IgD-negative memory B cell (primary cell): Measurements from ENCODE around the gene NUP160. TPM values are rescaled to one million over a fixed set of nuclear protein-coding genes. Genes with fewer than 3 reads are reported as not detected.
"Not testable (repeated sequence)": the region's sequence is repeated elsewhere in the genome, so short reads cannot be mapped to it uniquely, and the experiment has no call there.

ENCODE experiments used
- H3K27ac Mint-ChIP-seq, 3 donors: one replicate each; pipeline ENCODE4 v1.8.0; 2020 to 2022; ENCODE audit warnings: mild to moderate bottlenecking in 3 of 3, mixed read lengths in 3 of 3, moderate library complexity in 1 of 3
- H3K27me3 Mint-ChIP-seq: one replicate; pipeline ENCODE4 v1.8.0; 2021; ENCODE audit warnings: mixed read lengths
- H3K36me3 Mint-ChIP-seq: one replicate; pipeline ENCODE4 v1.8.0; 2020; ENCODE audit warnings: mild to moderate bottlenecking, mixed read lengths
- H3K4me1 Mint-ChIP-seq, 3 donors: one replicate each; pipeline ENCODE4 v1.8.0; 2020 to 2022; ENCODE audit warnings: mixed read lengths in 3 of 3, mild to moderate bottlenecking in 1 of 3
- H3K4me3 Mint-ChIP-seq, 4 donors: one replicate each; pipeline ENCODE4 v1.8.0; 2020 to 2022; ENCODE audit warnings: mild to moderate bottlenecking in 4 of 4, mixed read lengths in 4 of 4, moderate library complexity in 3 of 4
- H3K9me3 Mint-ChIP-seq, 3 donors: one replicate each; pipeline ENCODE4 v1.8.0; 2020 to 2021; ENCODE audit warnings: mixed read lengths in 3 of 3, mild to moderate bottlenecking in 1 of 3
- polyA plus RNA-seq: library from polyadenylated mRNA; unstranded; fragments of 300-500 nt; fragmentation: Illumina TruSeq; gene quantifications from one replicate; pipeline ENCODE4 v1.2.3, GENCODE V29; 2021

Gene NUP160
- polyA plus RNA-seq, 1 donor from 2014 or later: 22.6 TPM

DNA sequence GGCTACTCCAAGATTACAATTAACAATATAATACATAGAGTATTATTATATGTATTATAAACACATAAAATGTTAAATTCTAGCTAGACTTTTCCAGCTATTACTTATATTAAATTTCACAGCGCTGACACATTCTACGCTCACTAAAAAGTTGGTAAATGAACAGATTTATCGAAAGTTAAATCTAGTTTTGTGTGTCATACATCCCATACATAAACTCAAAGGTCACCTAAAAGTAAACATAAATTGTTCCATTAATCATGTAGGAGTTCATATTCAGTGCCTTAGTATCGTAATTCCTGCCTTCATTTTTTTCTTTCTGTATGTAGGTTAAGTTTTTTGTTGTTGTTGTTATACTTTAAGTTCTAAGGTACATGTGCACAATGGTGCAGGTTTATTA lies 91.9 kb downstream of the NUP160 start:
- no peak overlapping the region for H3K4me3 Mint-ChIP-seq
- no peaks in the 10 kb centered on the region for H3K9me3 Mint-ChIP-seq
- no peaks in the 10 kb centered on the region for H3K27me3 Mint-ChIP-seq
- H3K27ac Mint-ChIP-seq: no peak overlapping the region
- peaks cover 0 to 4% (median 4%) of the 10 kb centered on the region in 3 donors for H3K4me1 Mint-ChIP-seq
- peaks cover 8% of the 10 kb centered on the region for H3K36me3 Mint-ChIP-seq

GRCh38 chr11:47750725-47751124 lies 97.4 kb downstream of the NUP160 start:
- Mint-ChIP-seq H3K9me3 (peaks cover 0 to 3% (median 0%) of the 10 kb centered on the region in 3 donors), H3K27me3 (no peaks in the 10 kb centered on the region), H3K4me1 (peaks cover 0 to 2% (median 2%) of the 10 kb centered on the region in 3 donors), H3K36me3 (peaks cover 4% of the 10 kb centered on the region), H3K4me3 (no peak overlapping the region), H3K27ac (peak overlapping the region in 2 of 3 donors; percentile 28 to 39)

DNA sequence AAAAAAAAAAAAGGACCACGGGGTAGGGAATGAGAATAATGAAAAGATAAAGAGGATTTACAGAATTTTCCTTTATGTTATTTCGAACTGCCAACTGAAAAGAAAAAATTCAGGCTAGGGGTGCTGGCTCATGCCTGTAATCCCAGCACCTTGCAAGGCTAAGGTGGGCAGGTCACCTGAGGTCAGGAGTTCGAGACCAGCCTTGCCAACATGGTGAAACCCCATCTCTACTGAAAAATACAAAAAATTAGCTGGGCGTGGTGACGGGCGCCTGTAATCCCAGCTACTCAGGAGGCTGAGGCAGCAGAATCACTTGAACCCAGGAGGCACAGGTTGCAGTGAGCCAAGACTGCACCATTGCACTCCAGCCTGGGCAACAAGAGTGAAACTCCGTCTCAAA lies 105.7 kb downstream of the NUP160 start:
- not testable (repeated sequence) for H3K4me3 Mint-ChIP-seq, H3K27me3 Mint-ChIP-seq, H3K4me1 Mint-ChIP-seq, H3K27ac Mint-ChIP-seq, H3K9me3 Mint-ChIP-seq
- H3K36me3 Mint-ChIP-seq: peaks cover 11% of the 10 kb centered on the region

GRCh38 chr11:47737817-47738216 lies 110.3 kb downstream of the NUP160 start:
- not testable (repeated sequence) for H3K4me3 Mint-ChIP-seq, H3K36me3 Mint-ChIP-seq, H3K4me1 Mint-ChIP-seq, H3K27me3 Mint-ChIP-seq, H3K9me3 Mint-ChIP-seq
- H3K27ac Mint-ChIP-seq: peak overlapping the region in 1 of 3 donors; percentile 39

DNA sequence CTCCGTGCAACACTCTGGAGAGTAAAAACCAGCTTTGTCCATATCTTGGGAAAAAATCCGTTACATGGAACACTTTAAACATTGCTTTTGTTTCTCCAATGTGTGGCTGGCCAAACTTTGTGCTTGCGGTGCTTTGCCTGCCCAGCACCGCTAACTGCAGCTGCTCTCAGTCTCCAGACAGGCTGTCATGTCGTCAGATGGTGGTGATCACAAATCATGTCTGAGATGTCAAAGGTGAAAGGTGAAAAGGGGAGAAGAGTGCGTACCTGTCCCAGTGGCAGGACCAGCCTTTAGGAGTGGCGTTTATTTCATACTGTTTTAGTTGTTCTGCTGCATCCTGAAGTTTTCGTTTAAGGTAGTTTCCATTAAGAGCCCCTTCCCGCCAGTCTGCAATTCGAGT lies 115.9 kb downstream of the NUP160 start:
- H3K4me3 Mint-ChIP-seq: peak overlapping the region in 1 of 4 donors; percentile 23

GRCh38 chr11:47731475-47731874 lies 116.7 kb downstream of the NUP160 start:
- Mint-ChIP-seq H3K4me1 (peaks cover 0 to 2% (median 0%) of the 10 kb centered on the region in 3 donors), H3K27ac (no peak overlapping the region), H3K9me3 (no peaks in the 10 kb centered on the region), H3K27me3 (no peaks in the 10 kb centered on the region), H3K4me3 (no peak overlapping the region), H3K36me3 (peaks cover 7% of the 10 kb centered on the region)

More for the DNA sequence above, 115.9 kb downstream of the NUP160 start:
- Mint-ChIP-seq H3K9me3 (no peaks in the 10 kb centered on the region), H3K4me1 (peaks cover 0 to 2% (median 1%) of the 10 kb centered on the region in 3 donors), H3K27ac (peak overlapping the region in 1 of 3 donors; percentile 74), H3K27me3 (no peaks in the 10 kb centered on the region), H3K36me3 (peaks cover 7% of the 10 kb centered on the region)

Other genes starting within 250 kb of the NUP160 start
- 58.9 TPM for gene MTCH2, start 205.8 kb downstream of the NUP160 start, polyA plus RNA-seq
- gene AGBL2, start 133.0 kb downstream of the NUP160 start, polyA plus RNA-seq: 1.4 TPM
- gene FNBP4, start 81.0 kb downstream of the NUP160 start, polyA plus RNA-seq: 65.3 TPM
- gene PTPRJ, start 132.2 kb upstream of the NUP160 start, polyA plus RNA-seq: 8.1 TPM